K562 (cell line): ENCODE data around the gene INSL6. TPM values are rescaled to one million over a fixed set of nuclear protein-coding genes. Genes with fewer than 3 reads are reported as not detected.

Experiments
- ATAC-seq: fragments of 200-7000 bp; cut with Tn5 transposase; 3 replicates; pipeline ENCODE4 v1.9.1; 2020; ENCODE audit warnings: moderate library complexity
- BruUV-seq: library from RNA; stranded (reverse); fragments of 400-500 nt; replicated peaks from 2 replicates; lab custom pipeline; 2021; lab: Mats Ljungman, UMichigan
- CTCF ChIA-PET: fragments of 300-600 bp; formaldehyde crosslinking; extraction: SDS; loops from one replicate; lab custom pipeline; 2021; ENCODE audit warnings: low intra/inter-chr PET ratio; lab: Yijun Ruan, JAX
- POLR2A ChIA-PET: fragments of 300-600, 350-650 bp; sonication (Branson Sonifier 250); formaldehyde crosslinking; extraction: SDS; loops from one replicate; lab custom pipeline; 2021; ENCODE audit warnings: antibody characterized with exemption, inconsistent platforms; lab: Yijun Ruan, JAX
- DNase-seq, 4 experiments: peaks; one replicate each; pipeline versions ENCODE4 v3.0.0 to v3.0.0-alpha.2; 2011 to 2018; ENCODE audit warnings: low spot score in 3 of 4, mixed read lengths in 3 of 4; ENCODE audit errors: extremely low read depth in 1 of 4
- FAIRE-seq: peaks from 2 replicates; lab custom pipeline; 2011; peaks lifted over from hg19 to GRCh38; lab: Jason Lieb, UNC
- H2AFZ ChIP-seq: 2 replicates; pipeline ENCODE4 v1.6.0; 2011; ENCODE audit warnings: low read depth, low read length, control low read depth, inconsistent platforms
- H3K27ac ChIP-seq: fragments of 200-600 bp; 3 replicates; pipeline ENCODE4 v1.8.0; 2011; ENCODE audit warnings: low read depth, mild to moderate bottlenecking, control low read depth, inconsistent platforms, low read length, moderate library complexity, mixed read lengths; ENCODE audit errors: extremely low read depth
- H3K27me3 ChIP-seq, 2 experiments: fragments of 300-600 bp in 1 of 2; 2 replicates in 1 of 2; 3 replicates in 1 of 2; pipeline versions ENCODE4 v1.6.0 to v1.8.0; 2011; ENCODE audit warnings: inconsistent platforms in 2 of 2, low read length in 2 of 2, mild to moderate bottlenecking in 1 of 2, mixed read lengths in 1 of 2, moderate library complexity in 1 of 2; ENCODE audit not compliant: control insufficient read depth in 2 of 2, insufficient read depth in 2 of 2
- H3K36me3 ChIP-seq: fragments of 300-600 bp; 3 replicates; pipeline ENCODE4 v1.8.0; 2011; ENCODE audit warnings: mild to moderate bottlenecking, low read length, inconsistent platforms; ENCODE audit not compliant: control insufficient read depth, insufficient read depth
- H3K4me1 ChIP-seq, 2 experiments: fragments of 200-600 bp in 1 of 2; replicated peaks in 1 of 2; 2 replicates in 1 of 2; 3 replicates in 1 of 2; pipeline versions ENCODE4 v1.5.1 to v1.8.0; 2011; ENCODE audit warnings: inconsistent platforms in 2 of 2, low read length in 2 of 2, mild to moderate bottlenecking in 1 of 2, mixed read lengths in 1 of 2, moderate library complexity in 1 of 2; ENCODE audit not compliant: control insufficient read depth in 2 of 2, insufficient read depth in 2 of 2
- H3K4me2 ChIP-seq: 2 replicates; pipeline ENCODE4 v1.6.1; 2011; ENCODE audit warnings: low read length, control low read depth, inconsistent platforms, mixed read lengths; ENCODE audit not compliant: insufficient read depth
- H3K4me3 ChIP-seq: fragments of 200-600 bp; sonication (generic), shearing (Covaris generic); 2 replicates; pipeline ENCODE4 v1.5.1; 2016; ENCODE audit warnings: control low read depth, inconsistent platforms
- H3K79me2 ChIP-seq: fragments of 200-600 bp; 3 replicates; pipeline ENCODE4 v1.8.0; 2011; ENCODE audit warnings: low read length, inconsistent platforms; ENCODE audit not compliant: control insufficient read depth, insufficient read depth
- H3K9ac ChIP-seq, 2 experiments: 2 replicates each; pipeline versions ENCODE4 v1.6.0 to v1.6.1; 2011; ENCODE audit warnings: low read depth in 2 of 2, low read length in 2 of 2, control low read depth in 1 of 2, inconsistent platforms in 1 of 2, mild to moderate bottlenecking in 1 of 2, mixed read lengths in 1 of 2; ENCODE audit not compliant: insufficient read depth in 1 of 2
- H3K9me1 ChIP-seq: one replicate; pipeline ENCODE4 v1.6.0; 2011; ENCODE audit warnings: inconsistent platforms, mild to moderate bottlenecking, low read length, moderate library complexity; ENCODE audit not compliant: control insufficient read depth, insufficient read depth
- H3K9me3 ChIP-seq: replicated peaks from 2 replicates; pipeline ENCODE4 v1.5.1; 2011; ENCODE audit warnings: low read depth, low read length, inconsistent platforms; ENCODE audit not compliant: control insufficient read depth, insufficient read depth
- H4K20me1 ChIP-seq: replicated peaks from 2 replicates; pipeline ENCODE4 v1.6.1; 2011; ENCODE audit warnings: low read length, inconsistent platforms, mixed read lengths; ENCODE audit not compliant: control insufficient read depth, insufficient read depth
- CBX8 ChIP-seq: fragments of 200-600 bp; sonication (generic); IDR thresholded peaks from 2 replicates; pipeline ENCODE4 v1.6.1; 2012; ENCODE audit warnings: borderline replicate concordance, mixed run types, low read depth, mild to moderate bottlenecking, moderate library complexity, mixed read lengths, low read length, control low read depth, inconsistent platforms; ENCODE audit not compliant: poor library complexity, severe bottlenecking; ENCODE audit errors: extremely low read depth
- CEBPB ChIP-seq: fragments of 450-650 bp; IDR thresholded peaks from 2 replicates; pipeline ENCODE4 v1.6.1; 2016; ENCODE audit warnings: missing genetic modification characterization, missing compliant biosample characterization
- EHMT2 ChIP-seq: fragments of 450-650 bp; IDR thresholded peaks from 2 replicates; pipeline ENCODE4 v1.6.1; 2018; ENCODE audit warnings: antibody characterized with exemption
- ETV6 ChIP-seq, 3 experiments: fragments of 150-350 bp in 1 of 3; sonication (generic) in 1 of 3; formaldehyde crosslinking in 1 of 3; IDR thresholded peaks; 2 replicates each; pipeline versions ENCODE4 v1.6.1 to v1.8.0; 2014 to 2022; ENCODE audit warnings: borderline replicate concordance in 2 of 3, low read depth in 2 of 3, antibody characterized with exemption in 1 of 3, low read length in 1 of 3, mild to moderate bottlenecking in 1 of 3, missing genetic modification reagents in 1 of 3
- GTF2F1 ChIP-seq: IDR thresholded peaks from 2 replicates; pipeline ENCODE4 v1.6.1; 2011; ENCODE audit warnings: low read depth, low read length, improper control_type of control experiment
- JUNB ChIP-seq: fragments of 450-650 bp; formaldehyde crosslinking; conservative IDR thresholded peaks from 2 replicates; pipeline ENCODE4 v1.4.0; 2020; ENCODE audit warnings: mild to moderate bottlenecking
- NFRKB ChIP-seq: fragments of 450-650 bp; IDR thresholded peaks from 2 replicates; pipeline ENCODE4 v1.6.1; 2016; ENCODE audit warnings: low read depth
- RCOR1 ChIP-seq, 2 experiments: IDR thresholded peaks; 2 replicates each; pipeline ENCODE4 v1.6.1; 2012; ENCODE audit warnings: low read depth in 2 of 2, low read length in 2 of 2, borderline replicate concordance in 1 of 2, improper control_type of control experiment in 1 of 2
- SIN3A ChIP-seq, 2 experiments: fragments of 150-350 bp in 1 of 2; IDR thresholded peaks; 2 replicates each; pipeline ENCODE4 v1.6.1; 2011 to 2016; ENCODE audit warnings: borderline replicate concordance in 2 of 2, low read depth in 2 of 2, low read length in 2 of 2, mild to moderate bottlenecking in 2 of 2, moderate library complexity in 2 of 2; ENCODE audit not compliant: control insufficient read depth in 1 of 2
- SMC3 ChIP-seq: conservative IDR thresholded peaks from 2 replicates; pipeline ENCODE4 v1.6.1; 2011; ENCODE audit warnings: low read depth, low read length, improper control_type of control experiment; ENCODE audit not compliant: insufficient read depth
- TAF15 ChIP-seq: fragments of 200-400 bp; formaldehyde crosslinking; IDR thresholded peaks from 2 replicates; pipeline ENCODE4 v1.6.1; 2017; ENCODE audit warnings: mild to moderate bottlenecking, low read depth, low read length, moderate library complexity
- ZNF12 ChIP-seq: sonication (generic); formaldehyde crosslinking; IDR thresholded peaks from 2 replicates; pipeline ENCODE4 v1.4.0; 2020; ENCODE audit warnings: mild to moderate bottlenecking, missing genetic modification reagents
- WGBS: fragments of 100-300 bp; shearing (Covaris generic); methylation state at CpG from one replicate; pipeline ENCODE4 v1.1.6; 2016; ENCODE audit warnings: low coverage, mixed read lengths; ENCODE audit not compliant: insufficient coverage; ENCODE audit errors: missing lambda C conversion rate; 5-methylcytosine and 5-hydroxymethylcytosine counted together
- in situ Hi-C: fragments of 300-500 bp; cut with MboI; formaldehyde crosslinking; loops from 4 replicates; pipeline ENCODE4 v1.15.0; 2018; ENCODE audit warnings: inconsistent platforms, mixed read lengths
- intact Hi-C: fragments of 100-400 bp; cut with micrococcal nuclease; formaldehyde crosslinking; loops from 2 replicates; pipeline ENCODE4 v1.14.2; 2022
- polyA plus RNA-seq, 8 experiments: library from polyadenylated mRNA; depleted of rRNA in 4 of 8; stranded (reverse) in 5 of 8; unstranded in 3 of 8; fragments of >200 nt; fragmentation: Nextera tagmentation in 2 of 8; fragmentation: Illumina TruSeq in 1 of 8; extraction: Ambion mirVana in 2 of 8; extraction: Trizol in 1 of 8; gene quantifications; 2 replicates each; pipeline versions ENCODE4 v1.2.1 to v1.2.3, GENCODE V29; 2011 to 2014; ENCODE audit warnings: inconsistent platforms in 1 of 8, missing spikeins in 1 of 8
- total RNA-seq, 7 experiments: library from RNA; depleted of rRNA in 6 of 7; stranded (reverse); fragments of >200 nt in 6 of 7; fragmentation: Illumina TruSeq in 2 of 7; extraction: Trizol in 2 of 7; gene quantifications; 2 replicates each; pipeline versions ENCODE4 v1.2.1 to v1.2.3, GENCODE V29; 2011 to 2021; ENCODE audit warnings: low replicate concordance in 1 of 7
- TF ChIP-seq, protein P1 (sequence below): fragments of 250-450 bp; sonication (Bioruptor Pico); IDR thresholded peaks from 2 replicates; pipeline ENCODE4 v1.4.0; 2020; ENCODE audit warnings: mild to moderate bottlenecking, moderate library complexity
- TF ChIP-seq, protein P2 (sequence below): fragments of 450-650 bp; formaldehyde crosslinking; IDR thresholded peaks from 2 replicates; pipeline ENCODE4 v1.4.0; 2020; ENCODE audit warnings: mild to moderate bottlenecking, moderate library complexity

The INSL6 gene
- total and polyA plus RNA-seq, 9 of the 15 experiments (the other 6 are each of a cell fraction or from before 2014, with no cell fraction given): 0.04 to 0.06 TPM; not detected in 7

DNA sequence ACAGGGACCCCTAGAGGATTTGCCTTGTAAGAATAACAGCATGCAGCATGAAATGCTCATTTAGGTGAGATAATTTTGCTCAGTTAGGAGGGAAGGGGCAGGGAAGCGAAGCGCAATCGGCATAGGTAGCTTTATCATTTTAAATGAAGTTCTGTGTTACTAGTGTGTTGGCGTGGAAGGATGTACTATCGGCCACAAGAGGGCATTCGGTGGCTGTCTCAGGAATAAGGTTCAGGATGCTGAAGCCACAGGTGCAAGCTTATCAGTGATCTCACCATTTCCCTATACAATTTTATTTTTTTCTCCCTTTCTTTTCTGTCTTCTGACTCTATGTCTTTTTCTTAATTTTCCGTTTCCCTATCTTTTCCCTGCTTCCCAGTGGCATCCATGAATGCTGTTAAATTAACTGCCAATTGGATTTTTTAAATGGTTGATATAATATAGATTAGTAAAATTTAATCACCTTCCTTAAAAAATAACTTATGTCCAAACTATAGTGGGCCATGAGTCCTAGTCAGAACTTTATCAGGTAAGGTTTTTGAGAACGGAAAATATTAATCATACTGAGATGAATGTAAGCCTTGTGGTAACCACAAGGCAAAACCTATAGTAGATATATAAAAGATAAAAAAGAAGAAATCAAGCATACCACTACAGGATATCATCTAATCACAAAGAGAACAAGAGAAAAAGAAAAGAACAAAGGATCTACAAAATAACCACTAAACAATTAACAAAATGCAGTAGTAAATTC is 1.2 kb upstream of the INSL6 start:
- no peaks in the 10 kb centered on the region for H3K9me3 ChIP-seq
- ChIA-PET POLR2A (no interaction called here), CTCF (interaction anchor here (1.3 to 1.7 kb wide), 3 partner anchors 238 to 414 kb away, joined by 3 to 6 read pairs (median 4); no protein-coding TSS in a partner anchor)
- DNase-seq (peak; percentile 35 to 47 (median 41)), ATAC-seq (peak; percentile 83), FAIRE-seq (peak; percentile 74)
- intact Hi-C loops: loop anchor here (1.0 to 10.0 kb wide), 5 partner anchors 77 to 432 kb away; no protein-coding TSS in a partner anchor
- no peaks in the 10 kb centered on the region for H4K20me1 ChIP-seq
- H3K36me3 ChIP-seq: no peaks in the 10 kb centered on the region
- in situ Hi-C loops: loop anchor here (25.0 kb wide), 1 partner anchor 401 kb away; no protein-coding TSS in a partner anchor
- H3K4me3 ChIP-seq: no peak overlapping the region
- BruUV-seq: no TSS peak
- peaks cover 0 to 5% of the 10 kb centered on the region in 2 experiments; a peak in 2 of 5 replicates for H3K4me1 ChIP-seq
- no peak overlapping the region for H3K27ac ChIP-seq
- no peak overlapping the region for H3K9ac ChIP-seq
- H3K4me2 ChIP-seq: no peak overlapping the region
- H2AFZ ChIP-seq: 0 out of 2 replicates have a peak overlapping the region, but pooled peaks have one; percentile 31
- WGBS: 13% methylated on average over 8 of the region's 8 CpGs
- no peaks in the 10 kb centered on the region for H3K9me1 ChIP-seq
- H3K27me3 ChIP-seq: no peaks in the 10 kb centered on the region
- no peaks in the 10 kb centered on the region for H3K79me2 ChIP-seq
- no peak for TF ChIP-seq GTF2F1
- TF ChIP-seq ETV6 (IDR thresholded peaks at IDR 0.05; ENCODE audit: borderline replicate concordance in 1 of 2, low read depth in 2 of 2, low read length in 1 of 2): no peak
- no peak for TF ChIP-seq ETV6 (CRISPR knock-in tag; IDR thresholded peaks at IDR 0.05; ENCODE audit: borderline replicate concordance)
- peak; percentile 54 for TF ChIP-seq SMC3
- no peak for TF ChIP-seq EHMT2
- TF ChIP-seq ZNF12: no peak
- TF ChIP-seq, protein P1, sequence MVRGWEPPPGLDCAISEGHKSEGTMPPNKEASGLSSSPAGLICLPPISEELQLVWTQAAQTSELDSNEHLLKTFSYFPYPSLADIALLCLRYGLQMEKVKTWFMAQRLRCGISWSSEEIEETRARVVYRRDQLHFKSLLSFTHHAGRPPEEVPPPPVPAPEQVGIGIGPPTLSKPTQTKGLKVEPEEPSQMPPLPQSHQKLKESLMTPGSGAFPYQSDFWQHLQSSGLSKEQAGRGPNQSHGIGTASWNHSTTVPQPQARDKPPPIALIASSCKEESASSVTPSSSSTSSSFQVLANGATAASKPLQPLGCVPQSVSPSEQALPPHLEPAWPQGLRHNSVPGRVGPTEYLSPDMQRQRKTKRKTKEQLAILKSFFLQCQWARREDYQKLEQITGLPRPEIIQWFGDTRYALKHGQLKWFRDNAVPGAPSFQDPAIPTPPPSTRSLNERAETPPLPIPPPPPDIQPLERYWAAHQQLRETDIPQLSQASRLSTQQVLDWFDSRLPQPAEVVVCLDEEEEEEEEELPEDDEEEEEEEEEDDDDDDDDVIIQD (CRISPR knock-in tag): no peak
- 0 out of 4 replicates have a peak, but pooled peaks of 1 of the 2 experiments have one; percentile 33 for TF ChIP-seq RCOR1 (IDR thresholded peaks at IDR 0.05; ENCODE audit: borderline replicate concordance in 1 of 2, low read depth in 2 of 2, low read length in 2 of 2)
- TF ChIP-seq CEBPB: no peak
- TF ChIP-seq CBX8: no peak
- no peak for TF ChIP-seq SIN3A (IDR thresholded peaks at IDR 0.05; ENCODE audit: borderline replicate concordance in 2 of 2, control insufficient read depth in 1 of 2, low read depth in 2 of 2, low read length in 2 of 2)
- TF ChIP-seq, protein P2, sequence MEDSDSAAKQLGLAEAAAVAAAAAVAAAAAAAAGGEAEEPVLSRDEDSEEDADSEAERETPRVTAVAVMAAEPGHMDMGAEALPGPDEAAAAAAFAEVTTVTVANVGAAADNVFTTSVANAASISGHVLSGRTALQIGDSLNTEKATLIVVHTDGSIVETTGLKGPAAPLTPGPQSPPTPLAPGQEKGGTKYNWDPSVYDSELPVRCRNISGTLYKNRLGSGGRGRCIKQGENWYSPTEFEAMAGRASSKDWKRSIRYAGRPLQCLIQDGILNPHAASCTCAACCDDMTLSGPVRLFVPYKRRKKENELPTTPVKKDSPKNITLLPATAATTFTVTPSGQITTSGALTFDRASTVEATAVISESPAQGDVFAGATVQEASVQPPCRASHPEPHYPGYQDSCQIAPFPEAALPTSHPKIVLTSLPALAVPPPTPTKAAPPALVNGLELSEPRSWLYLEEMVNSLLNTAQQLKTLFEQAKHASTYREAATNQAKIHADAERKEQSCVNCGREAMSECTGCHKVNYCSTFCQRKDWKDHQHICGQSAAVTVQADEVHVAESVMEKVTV (CRISPR knock-in tag): peak; percentile 53
- TF ChIP-seq TAF15: no peak
- TF ChIP-seq NFRKB: no peak
- TF ChIP-seq JUNB (CRISPR knock-in tag): no peak
